HG03103 (cell line): ENCODE results near the gene STEAP1B.
A peak's percentile ranks its signal among the peaks of the same experiment; 100 is the strongest.
"Not testable (repeated sequence)": the region's sequence is repeated elsewhere in the genome, so short reads cannot be mapped to it uniquely, and the experiment has no call there.

Source experiments
- ATAC-seq: cut with Tn5 transposase; IDR thresholded peaks from one replicate; pipeline ENCODE4 v1.9.1; 2021; ENCODE audit warnings: low read depth; ENCODE audit not compliant: unreplicated experiment

Gene STEAP1B

GRCh38 chr7:22499888-22500689 lies at the start of gene STEAP1B:
Gene STEAP1B, minus strand, starts transcription at chr7:22500188. Its CDS starts 5,333 bp downstream, at chr7:22494855.
- ATAC-seq: peak; percentile 97

DNA sequence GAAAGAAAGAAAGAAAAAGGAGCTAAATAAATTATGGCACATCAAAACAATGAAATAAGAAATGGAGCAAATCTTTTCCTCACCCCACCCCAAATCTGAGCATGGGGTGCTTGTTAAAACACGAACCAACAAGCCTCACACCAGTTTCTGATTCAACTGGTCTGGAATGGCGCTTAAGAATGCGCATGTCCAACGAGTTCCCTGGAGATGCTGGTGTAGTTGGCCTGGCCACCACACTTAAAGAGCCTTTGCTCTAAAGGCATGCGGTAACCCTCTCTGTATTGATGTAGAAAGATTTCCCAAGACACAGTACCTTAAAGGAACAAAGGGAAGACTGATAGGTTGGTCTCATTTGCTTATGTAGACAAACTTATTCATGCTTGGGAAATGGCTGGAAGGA lies 49.1 kb upstream of the STEAP1B start:
- no peak for ATAC-seq

GRCh38 chr7:22548313-22548712 lies 48.3 kb upstream of the STEAP1B start:
- ATAC-seq: no peak

GRCh38 chr7:22546769-22547168 lies 46.8 kb upstream of the STEAP1B start:
- no peak for ATAC-seq

- no peak for ATAC-seq
These were observed 45.5 kb upstream of the STEAP1B start for GRCh38 chr7:22545529-22545928.

DNA sequence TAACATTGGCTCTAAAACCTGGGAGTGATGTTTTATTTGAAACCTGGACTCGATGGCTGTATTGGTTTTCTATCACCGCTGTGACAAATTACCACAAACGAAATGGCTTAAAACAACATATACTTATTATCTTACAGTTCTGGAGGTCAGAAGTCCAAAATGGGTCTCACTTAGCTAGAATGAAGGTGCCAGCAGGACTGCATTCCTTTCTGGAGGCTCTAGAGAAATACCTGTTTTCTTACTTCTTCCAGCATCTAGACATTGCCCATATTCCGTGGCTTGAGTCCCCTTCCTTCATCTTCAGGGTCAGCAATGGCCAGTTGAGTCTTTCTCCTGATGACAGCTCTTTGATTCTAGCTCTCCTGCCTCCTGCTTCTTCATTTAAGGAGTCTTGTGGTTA lies 44.3 kb upstream of the STEAP1B start:
- ATAC-seq: no peak

DNA sequence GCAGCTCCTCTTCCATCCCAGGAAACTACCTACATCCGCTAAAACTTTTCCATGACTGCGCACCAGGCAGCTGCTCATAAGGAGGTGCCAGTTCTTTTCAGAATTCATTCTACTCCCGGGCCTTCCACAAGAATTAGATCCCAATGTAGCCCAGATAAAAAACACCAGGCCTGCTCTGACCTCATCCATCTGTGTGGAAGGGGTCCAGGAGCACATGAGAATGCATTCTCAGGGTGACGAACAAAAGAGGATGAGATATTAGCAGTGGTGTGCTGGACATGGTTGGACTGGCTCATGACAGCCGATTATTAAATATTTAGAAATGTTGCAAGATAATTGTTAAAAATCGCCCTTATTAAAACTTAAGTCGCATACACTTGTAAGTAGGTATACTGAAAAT lies 43.2 kb upstream of the STEAP1B start:
- no peak for ATAC-seq

- ATAC-seq: no peak
These were observed 42.7 kb upstream of the STEAP1B start for GRCh38 chr7:22542669-22543068.

- no peak for ATAC-seq
These were observed 42.3 kb upstream of the STEAP1B start for GRCh38 chr7:22542254-22542653.

DNA sequence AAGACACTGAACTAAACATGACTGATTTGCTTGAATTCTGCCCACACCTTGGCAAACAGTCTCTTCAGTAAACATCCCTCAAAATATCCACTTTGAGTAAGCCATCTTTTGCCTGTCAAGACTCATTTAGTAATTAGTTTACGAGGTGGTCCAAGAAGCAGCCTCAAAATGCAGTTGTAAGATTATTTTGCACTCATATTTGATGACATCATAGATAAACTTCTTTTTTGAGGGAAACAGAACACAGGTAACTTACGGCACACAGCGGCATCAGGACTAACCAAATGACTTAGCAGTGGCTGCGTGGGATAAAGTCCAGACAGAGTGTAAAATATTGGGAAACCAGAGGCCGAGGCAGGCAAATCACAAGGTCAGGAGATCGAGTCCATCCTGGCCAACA lies 41.8 kb upstream of the STEAP1B start:
- no peak for ATAC-seq

GRCh38 chr7:22528537-22528936 lies 28.5 kb upstream of the STEAP1B start:
- not testable (repeated sequence) for ATAC-seq

DNA sequence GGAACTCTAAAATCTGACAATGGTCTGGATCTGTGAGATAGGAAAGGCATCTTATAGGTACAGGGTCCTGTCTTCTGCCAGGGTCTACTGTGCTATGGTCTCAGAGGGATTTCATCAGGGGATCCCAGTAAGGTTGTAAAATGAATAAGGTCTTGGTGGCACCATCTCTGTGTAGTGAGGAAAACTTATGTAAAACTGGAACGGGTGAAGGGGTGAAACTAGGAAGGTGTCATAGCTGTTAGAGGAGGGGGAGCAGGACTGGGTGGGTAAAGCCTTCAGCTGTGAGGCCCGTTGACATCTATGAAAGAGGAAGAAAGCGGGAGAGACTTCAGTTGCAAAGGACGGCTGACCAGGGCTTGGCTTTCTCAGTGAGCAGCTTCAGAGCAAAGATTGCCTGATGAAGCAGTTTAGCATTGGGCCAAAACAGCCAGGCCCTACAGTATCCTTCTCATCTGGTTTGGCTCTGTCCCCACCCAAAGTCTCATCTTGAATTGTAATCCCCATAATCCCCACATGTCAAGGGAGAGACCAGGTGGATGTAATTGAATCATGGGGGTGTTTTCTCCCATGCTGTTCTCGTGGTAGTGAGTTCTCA lies 24.5 kb upstream of the STEAP1B start:
- not testable (repeated sequence) for ATAC-seq

DNA sequence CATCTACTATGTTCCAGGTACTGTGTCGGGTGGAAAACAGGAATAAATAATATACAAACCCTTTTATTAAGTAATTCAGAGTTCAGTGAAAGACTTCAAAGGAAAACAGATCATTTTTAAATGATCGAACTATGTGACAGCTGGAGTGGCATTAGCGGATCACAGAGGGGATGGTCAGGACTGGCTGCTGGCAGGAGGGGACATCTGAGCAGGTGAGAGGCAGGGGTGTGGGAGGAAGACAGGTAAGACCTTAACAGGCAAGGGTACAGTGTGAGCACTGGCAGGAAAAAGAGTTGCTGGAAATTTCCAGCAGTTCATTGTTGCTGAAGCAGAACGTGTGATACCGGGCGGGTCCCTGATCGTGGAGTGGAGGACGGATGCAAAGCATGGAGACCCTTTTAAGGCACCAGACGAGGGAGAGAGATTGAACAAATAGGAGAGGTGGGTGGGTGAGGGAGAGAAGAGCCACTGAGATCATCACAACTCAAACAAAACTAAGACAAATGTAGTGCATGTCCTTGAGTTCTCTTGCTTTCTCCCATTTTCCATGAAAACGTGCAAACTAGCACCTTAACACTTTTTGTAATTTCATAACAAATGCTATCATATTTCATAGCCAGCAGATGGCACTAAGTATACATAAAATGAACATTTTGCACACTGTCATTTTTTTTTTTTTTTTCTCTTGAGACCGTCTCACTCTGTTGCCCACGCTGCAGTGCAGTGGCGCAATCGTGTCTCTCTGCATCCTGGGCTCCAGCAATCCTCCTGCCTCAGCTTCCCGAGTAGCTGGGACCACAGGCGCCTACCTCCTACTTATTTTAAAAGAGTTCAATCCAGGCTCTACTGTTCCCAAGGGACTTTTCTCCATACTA lies 23.7 kb upstream of the STEAP1B start:
- ATAC-seq: peak; percentile 60

DNA sequence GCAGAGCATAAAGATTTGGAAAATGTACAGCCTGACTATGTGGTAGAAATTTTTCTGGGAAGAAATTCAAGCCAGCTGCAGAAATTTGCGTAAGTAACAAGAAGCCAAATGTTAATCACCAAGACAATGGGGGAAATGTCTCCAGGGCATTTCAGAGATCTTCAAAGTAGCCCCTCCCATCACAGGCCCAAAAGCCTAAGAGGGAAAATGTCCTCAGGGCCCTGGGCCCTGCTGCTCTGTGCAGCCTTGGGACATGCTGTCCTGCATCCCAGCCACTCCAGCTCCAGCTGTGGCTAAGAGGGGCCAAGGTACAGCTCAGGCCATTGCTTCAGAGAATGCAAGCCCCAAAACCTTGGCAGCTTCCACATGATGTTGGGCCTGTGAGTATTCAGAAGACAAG lies 19.6 kb upstream of the STEAP1B start:
- ATAC-seq: not testable (repeated sequence)

GRCh38 chr7:22516950-22517349 lies 17.0 kb upstream of the STEAP1B start:
- ATAC-seq: not testable (repeated sequence)

DNA sequence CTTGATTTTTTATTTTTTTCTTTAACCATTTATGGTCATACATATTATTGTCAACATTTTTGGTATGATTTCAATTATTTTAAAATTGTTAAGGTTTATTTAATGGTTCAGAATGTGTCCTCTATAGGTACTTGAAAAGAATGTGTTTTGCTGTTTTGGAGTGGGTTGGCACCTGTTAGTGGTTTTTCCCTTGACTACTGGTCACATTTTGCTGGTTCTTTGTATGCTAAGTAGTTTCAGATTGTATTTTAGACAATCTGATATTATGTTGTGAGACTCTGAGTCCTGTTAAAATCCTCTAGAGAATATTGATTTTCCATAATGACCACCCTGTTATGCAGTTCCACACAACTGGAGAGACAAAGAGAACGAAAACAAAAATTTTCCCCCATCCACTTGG lies 15.0 kb upstream of the STEAP1B start:
- ATAC-seq: not testable (repeated sequence)

DNA sequence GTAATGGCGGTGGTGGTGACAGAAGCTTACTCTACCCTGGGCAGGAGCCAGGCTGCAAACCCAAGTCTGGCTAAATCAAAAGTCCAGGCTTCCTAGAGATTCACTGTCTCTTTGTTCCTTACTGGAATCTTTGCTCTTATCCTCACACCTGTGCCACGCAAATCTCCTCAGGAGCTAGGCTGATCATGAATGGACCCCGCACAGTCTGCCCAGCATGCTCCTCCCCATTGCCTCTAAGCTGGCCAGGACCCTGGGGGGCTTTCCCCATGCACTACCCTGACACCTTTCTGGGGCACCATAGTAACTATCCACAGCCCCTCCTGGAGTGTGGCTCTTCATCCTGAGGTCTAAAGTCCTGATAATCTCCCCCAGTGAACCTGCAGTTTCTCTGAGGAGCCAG lies 7.3 kb upstream of the STEAP1B start:
- not testable (repeated sequence) for ATAC-seq

- ATAC-seq: not testable (repeated sequence)
These were observed 6.5 kb upstream of the STEAP1B start for GRCh38 chr7:22506316-22507020.

- ATAC-seq: not testable (repeated sequence)
These were observed 4.5 kb upstream of the STEAP1B start for GRCh38 chr7:22504519-22504918.

DNA sequence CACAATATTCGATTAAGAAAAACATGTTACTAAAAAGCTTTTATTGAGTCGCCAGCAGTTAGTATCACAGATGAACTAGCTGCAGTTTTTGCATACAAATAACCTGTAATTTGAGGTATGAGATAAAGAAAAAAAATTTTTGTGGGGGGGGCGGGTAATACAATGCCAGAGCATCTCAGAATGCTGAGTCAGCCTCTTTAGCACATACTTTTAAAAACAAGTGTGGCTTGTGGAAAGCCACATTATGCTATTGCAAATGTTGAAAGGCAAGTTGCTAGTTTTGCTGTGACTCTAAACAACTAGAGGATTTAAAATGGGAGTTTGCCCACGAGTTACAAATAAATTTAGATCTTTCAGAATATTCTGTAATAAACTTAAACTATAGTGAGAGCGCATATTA lies 2.1 kb upstream of the STEAP1B start:
- ATAC-seq: not testable (repeated sequence)
